CD4-positive, alpha-beta T cell treated with Interleukin-12 subunit alpha and Interleukin-12 subunit beta, for 1 hour (primary cell): ENCODE data around the gene RASAL2.

Source experiments
- DNase-seq: peaks from one replicate; pipeline ENCODE4 v3.0.0-alpha.2; 2020

RASAL2 gene

DNA sequence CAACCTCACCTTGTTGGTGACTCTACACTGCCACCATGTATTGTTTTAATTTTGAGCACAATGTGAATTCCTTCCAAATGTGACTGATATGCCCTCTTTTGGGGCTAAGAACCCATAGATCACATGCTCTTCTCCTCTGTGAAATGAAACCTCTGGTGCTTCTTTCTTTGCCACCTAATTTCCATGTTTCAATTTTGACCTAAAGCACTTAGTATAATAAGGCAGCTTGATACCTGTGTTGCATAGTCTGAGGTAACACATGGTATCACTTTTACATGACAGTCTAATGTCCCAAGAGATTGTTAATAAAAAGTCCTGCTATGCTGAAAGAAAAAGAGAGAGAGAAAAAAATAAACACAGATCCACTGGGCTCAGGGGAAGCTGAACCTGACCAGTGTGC lies 378.6 kb downstream of the RASAL2 start:
- no peak for DNase-seq

DNA sequence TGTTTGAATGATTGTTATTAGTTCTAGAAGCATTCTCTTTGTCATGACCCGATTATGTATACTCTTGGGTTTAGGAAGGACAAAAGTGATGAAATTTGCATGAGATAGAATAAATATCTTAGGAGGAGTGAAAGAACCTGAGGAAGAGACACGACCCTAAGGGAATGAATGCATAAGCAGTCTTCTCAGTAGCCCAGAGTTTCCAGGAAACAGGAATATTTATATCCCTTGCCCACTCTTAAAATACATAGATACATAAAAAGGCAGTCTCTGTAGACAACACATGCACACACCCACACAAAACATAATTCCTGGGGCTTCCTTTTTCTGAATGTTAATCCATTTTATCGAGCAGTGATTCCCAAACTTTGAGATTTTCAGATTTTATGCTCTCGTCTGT lies 383.5 kb downstream of the RASAL2 start:
- no peak for DNase-seq

DNA sequence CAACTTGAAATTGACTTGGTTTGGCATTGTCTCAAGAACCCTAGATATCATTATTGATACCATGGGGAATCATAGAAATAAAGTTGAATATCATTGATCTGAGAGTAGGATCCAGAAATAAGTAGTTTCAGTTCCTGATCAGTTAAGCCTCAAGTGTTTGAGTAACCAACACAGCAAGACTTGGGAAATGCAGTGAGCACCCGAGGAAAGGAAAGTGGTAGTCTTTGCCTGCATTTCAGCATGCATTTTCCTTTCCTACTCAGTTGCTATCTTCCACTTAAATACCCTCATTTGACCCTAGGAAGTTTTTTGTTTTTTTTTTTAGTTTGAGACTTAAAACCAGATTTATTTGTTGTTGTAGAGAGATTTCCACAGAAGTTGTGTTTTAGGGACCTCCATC lies 383.9 kb downstream of the RASAL2 start:
- no peak for DNase-seq

DNA sequence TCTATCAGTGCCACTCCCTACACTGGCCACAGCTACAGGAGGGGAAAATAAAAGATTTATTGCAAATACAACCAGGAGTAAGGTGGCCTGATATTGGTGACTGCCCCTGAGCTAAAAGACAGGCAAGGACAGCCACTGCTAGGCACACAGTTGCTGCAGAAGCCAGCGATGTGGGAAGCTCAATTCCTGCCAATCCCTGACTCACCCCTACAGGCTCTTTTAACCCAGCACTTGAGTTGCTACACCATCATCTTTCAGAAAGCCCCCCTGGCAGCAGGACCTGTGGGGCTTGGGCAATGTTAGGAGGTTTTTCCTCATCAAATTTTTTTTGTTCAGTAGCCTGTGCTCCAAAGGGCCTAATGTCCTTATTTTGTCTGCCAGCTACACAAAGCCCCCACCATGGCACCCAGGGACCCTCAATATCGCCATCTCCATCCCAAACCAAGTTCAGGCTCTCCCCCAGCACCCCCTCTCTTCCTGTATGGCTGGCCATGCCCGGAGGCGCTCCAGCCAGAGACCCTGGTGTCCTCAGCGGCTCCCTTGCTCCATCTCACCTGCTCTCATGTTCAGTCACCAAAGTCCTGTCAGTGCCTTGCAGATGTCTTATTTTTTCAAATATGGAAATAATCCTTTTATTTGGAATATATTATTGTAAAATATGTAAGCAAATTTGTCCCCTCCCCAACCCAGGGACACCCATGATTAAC lies 389.5 kb downstream of the RASAL2 start:
- no peak for DNase-seq

DNA sequence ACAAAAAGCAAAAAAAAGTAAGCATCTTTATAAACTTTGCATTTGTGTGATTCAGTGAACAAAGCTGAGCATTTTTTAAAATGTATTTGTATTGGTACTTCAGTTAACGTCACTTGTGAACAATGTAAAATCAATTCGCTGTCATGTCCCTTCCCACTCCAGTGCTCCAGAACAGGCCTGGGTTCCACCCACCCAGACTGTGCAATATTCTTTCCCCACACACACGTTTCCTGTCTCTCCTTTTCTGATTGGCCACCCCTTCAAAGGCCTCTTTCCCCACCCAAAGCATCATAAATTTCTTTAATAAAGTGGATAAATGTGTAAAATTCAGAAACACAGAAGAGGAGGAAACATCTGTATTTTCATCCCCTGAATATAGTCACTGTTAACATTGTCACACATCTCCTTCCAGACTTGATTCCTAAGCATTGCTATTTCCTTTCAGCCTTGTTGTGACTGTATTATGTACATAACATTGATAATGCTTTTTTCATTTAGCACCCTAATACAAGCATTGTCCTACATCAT lies 390.9 kb downstream of the RASAL2 start:
- DNase-seq = no peak

DNA sequence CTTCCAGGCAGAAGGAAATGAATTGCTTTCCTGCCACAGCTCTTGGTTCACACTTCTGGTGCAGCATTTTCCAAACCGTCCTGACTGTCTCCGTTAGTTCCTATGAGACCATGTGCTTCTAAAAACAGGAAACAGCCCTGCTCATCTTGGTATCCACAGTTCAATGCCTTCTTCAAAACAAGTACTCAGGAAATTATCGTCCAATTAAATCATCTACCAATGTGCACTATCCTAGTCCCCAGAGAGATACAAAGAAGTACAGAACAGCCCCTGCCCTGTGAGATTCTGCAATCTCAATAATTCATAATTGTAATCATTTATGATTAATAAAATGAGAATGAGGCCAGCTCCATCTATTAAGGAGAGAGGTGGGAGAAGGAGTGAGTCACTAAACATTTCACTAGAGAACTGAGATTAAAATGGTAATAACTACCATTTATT lies 391.7 kb downstream of the RASAL2 start:
- DNase-seq = no peak

DNA sequence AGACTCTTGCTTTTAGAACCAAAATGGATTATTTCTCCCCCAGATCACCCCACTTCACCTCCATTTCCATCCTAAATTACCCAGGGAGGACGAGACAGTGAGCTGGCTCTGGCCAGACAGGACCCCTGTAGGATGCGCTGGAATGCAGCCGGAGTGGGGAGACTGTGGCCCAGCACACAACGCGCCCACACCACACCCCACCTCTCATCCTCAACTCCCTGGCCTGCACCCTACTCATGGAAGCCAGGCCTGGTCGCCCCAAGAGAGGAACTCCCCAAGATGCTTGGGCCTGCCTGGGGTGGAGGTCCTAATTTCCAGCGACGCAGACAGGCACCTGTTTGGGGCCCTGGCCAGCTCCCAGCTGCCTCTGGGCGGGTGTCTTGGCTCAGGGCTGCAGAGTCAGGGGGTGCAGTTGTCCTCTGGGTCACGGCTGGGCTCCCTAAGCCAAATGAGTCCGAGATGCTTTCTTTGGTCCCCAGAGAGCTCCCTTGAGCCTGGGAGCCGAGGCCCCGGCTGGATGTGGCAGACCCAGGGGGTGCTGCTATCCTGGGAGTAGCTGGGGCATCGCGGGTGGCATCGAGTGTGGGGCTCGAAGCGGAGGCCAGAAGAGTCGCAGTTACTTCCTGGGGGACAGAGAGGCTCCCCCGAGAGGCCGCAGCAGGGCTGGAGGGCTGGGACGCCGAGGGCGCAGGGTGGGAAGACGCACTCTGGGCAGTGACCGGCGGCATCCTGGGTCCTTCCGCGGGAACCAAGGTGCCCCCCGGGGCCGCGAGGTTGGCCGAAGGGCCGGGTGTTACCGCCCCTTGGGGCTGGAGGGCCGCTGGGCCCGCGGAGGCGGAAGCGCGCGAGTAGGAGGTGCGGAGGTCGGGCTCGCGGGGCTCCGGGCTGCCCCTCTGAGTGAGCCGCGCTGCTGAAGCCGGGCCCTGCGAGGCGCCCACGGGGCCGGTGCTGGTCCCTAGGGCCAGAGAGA lies 392.5 kb downstream of the RASAL2 start:
- no peak for DNase-seq

DNA sequence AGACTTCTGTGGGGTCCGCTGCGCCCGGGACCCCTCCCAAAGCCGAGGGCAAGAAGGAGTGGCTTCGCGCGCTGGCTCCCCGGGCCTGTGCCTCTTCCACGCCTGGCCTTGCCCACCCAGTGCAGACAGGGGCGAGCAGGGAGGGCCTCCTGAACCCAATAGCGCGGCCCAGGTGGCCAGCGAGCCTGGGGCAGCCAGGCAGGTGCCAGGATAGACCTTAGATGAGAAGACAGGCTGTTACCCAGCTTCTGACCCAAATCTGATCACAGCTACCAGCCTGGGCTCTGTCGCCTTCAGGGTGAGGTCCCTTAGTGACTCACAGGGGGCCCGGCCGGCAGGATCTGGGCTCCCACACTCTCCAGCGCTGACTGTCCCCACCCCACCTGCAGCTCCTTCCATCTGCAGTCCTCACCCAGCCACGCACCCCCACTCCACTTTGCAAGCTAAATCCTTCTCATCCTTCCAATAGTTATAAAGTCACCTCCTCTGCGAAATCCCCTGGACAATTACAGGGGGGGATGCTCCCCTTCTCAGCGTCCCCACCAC lies 393.2 kb downstream of the RASAL2 start:
- DNase-seq = no peak

DNA sequence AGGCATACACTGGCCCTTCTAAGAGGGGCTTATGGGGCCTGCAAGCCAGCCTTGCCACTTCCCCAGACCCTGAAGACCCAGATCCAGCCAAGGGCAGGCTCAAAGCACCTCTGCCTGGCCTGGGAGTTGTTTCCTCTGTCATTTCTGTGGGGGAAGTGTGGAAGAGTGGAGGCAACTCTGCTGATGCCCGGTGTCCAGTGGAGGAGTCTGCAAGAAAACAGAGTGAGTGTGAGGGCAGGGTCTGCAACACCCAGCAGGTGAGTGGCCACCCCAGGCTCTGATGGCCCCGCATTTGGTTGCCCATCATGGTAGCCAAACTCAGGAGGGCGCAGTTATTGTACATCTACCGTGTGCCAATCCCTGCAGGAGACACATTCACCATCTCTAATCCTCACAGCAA lies 394.5 kb downstream of the RASAL2 start:
- DNase-seq = no peak

DNA sequence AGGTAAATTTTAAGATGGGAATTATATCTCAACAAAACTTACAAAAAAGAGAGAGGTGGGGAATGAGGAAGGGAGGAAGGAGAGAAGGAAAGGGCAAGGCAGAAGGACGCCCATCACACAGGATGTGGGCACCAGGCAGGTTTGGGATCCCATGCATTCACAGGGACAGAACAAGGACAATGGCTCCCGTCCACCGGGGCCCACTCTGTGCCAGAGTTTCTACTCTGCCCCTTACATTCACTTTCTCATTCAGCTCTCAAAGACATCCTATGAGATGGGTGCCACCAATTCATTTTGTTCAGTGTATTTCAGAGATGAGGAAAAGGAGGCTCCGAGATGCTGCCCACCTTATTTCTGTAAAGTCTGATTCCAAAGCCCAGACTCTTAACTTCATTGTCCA lies 395.5 kb downstream of the RASAL2 start:
- DNase-seq = no peak

DNA sequence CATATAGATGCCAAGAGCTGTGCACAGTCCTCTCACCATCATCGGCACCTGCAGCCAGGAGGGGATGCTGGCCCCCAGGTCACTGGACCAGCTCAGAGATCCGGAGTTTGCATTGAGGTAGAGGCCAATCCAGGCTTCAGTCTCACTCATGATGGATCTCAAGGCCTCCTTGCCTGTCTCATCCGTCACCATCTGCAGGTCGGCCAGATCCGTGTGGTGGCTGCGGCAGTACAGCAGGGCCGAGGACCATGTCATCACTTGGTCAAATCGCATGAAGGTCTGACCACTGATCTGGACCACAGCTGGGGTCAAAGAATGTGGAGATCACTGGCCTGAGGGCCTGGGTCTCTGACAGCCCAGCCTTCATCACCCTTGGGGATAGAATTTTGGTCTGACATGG lies 396.2 kb downstream of the RASAL2 start:
- DNase-seq = no peak

DNA sequence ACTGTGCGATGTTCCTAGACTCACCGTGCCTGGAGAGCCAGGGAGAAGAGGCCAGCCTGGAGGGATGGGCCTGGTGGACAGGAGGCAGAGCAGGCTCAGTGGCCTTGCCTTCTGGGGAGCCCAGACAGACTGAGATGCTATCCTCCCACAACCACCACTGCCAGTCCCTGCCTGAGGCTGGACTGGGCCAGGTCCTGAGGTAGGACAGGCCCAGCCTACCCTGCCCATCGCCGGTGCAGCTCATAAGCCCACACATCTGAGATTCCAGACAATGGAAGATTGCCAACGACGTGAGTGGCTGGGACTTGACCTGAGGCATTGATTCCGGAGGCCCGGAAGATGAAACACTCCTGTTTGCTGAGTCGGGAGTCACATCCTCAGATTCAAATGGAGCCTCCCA lies 397.1 kb downstream of the RASAL2 start:
- DNase-seq = no peak

DNA sequence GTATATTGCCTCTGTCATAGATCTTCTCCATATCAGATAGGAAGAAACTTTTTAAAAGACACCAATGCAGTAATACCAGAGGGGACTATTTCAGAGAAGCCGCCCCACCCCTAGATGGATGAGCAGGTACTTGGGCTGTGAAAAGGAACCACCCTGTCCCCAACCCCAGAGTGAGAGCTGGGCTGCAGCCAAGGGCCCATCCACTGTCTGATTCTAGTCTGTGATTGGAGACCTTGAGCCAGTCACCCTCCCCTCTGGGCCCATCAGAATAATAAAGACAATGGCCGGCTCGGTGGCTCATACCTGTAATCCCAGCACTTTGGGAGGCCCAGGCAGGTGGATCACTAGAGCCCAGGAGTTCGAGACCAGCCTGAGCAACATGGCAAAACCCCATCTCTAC lies 397.8 kb downstream of the RASAL2 start:
- no peak for DNase-seq

DNA sequence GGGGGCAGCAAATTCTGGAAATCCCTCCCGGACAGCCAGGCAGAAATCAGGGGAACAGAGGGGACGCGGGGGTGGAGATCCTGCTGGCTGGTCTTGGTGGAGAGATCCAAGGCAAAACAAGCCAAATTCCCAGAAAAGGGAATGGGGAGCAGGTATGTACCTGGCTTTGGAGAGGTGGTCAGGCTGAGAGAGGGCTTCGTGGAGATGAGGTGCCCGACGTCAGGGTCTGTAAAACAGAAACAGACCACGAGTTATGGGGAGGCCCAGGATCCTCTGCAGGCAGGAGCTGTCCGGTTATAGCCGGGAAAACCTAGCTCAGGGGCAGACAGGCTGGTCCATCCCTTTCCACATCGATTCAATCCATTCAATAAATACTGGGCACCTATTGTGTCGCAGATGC lies 398.4 kb downstream of the RASAL2 start:
- DNase-seq = no peak

DNA sequence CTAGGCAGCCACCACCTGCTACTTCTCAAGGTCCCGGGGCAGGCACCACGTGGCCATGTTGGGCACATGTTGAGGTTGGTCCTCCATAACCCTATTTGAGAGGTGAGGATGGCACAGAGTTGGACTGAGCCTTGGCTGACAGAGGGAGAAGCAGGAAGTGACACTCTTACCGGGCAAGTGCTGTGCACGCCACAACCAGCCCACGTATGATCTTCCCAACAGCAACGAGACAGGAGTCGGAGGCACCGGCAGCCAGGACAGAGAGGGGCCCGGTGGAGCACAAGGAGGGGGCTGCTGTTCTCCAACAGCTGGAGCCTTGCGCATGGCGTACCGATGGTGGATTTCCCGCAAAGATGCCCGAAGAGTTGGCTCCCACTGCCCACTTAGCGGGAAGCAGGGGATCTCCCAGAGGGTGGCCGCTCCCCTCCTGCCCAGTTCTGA lies 399.4 kb downstream of the RASAL2 start:
- DNase-seq = no peak

DNA sequence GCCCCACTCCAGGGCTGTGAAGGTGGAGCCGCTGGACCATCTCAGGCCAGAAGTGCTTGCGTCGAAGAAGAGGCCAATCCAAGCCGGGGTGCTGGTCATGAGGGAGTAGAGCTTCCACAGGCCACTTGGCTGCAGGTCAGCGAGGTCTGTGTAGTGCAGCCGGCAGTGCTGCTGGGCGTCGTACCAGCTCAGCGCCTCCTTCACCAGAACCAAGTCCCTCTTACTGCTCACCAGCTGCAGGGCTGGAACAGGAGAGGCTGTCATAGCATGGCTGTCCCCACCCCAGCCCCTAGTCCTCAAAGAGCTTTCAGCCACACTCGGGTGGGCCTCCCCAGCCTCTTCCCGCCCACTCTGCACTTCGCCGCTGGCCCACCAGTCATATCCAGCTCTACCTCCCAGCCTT lies 400.7 kb downstream of the RASAL2 start:
- DNase-seq = no peak

DNA sequence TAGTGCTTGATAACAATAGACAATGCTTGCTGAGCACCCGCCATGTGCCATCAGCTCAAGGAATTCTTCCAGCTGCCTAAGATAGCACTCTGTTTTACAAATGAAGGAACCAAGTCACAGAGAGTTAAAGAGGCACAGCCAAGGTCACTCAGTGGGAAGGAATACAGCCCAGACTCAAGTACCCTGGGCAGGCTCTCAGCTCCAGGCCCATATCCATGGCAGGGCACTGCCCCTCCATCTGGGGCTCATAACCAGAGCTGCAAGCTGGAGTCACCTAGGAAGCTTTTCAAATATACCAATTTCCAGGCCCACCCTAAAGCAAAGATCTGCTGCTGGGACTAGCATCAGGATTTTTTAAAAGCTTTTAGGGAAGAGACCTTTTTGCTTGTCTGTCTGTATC lies 401.3 kb downstream of the RASAL2 start:
- no peak for DNase-seq

DNA sequence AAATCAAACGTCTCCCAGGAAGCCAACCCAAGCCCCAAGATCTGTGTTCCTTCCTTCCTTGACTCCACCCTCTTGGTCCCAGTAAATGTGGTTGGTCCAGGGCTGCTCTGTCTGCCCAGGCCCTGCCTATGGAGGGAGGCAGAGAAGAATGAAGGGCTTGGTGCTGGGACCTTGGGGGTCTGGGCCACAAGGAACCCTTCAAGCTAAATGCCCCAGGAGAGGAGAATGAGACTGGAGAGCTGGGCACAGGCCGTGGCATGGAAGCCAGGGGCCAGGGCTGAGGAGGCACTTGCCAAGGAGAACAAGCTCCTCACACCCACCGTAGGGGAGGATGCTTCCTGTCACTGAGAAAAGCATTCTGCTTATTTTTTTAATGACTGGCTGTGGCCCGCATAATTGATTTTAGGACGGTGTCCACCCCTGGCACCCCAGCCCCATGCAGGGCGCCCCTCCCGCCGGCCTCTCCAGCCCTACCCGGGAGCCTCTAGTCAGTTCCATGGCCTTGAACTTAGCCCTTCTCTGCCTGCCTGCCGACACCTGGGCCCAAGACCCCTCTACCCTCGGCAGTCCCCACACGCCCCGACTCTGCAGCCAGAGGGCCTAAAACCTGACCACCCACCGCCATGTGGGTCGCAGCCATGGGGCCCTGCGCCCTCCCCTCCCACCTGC lies 402.0 kb downstream of the RASAL2 start:
- no peak for DNase-seq

DNA sequence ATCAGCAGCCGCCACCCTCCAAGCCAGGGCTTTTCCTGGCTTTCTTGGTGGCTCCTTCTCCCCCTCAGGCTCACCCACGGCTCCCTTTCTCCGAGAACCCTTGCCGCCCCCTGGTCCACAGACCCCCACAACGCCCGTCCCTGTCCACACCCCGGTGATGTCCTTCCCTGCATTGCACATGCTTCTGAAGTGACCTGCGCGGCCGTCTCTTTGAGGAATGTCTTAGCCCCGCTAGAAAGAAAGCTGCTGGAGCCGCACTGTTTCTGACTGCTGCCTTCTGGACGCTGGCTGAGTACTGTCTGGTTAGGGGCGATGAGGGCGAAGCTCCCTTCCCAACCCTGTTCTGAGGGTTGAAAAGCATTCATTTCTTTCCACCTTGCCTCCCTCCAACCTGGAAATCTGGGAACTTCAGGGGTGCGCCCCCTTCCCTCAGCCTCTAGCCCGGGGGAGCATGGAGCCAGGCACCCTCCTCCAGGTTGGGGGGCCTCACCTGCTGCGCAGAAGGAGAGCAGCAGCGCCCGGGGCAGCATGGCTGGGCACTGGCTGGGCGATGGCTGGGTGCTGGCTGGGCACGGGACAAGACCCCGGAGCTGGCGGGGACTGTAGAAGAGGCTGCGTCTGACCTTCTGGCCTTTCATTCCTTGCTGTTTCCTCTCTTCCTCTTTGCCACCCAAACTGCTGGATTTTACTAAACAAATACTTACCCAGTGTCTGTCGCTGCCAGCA lies 402.7 kb downstream of the RASAL2 start, which contains the start of gene CLEC20A:
CLEC20A (minus strand) TSS at position 555 of the 726 bp plus-strand sequence; CDS start at position 530, 25 bp downstream.
- no peak for DNase-seq

DNA sequence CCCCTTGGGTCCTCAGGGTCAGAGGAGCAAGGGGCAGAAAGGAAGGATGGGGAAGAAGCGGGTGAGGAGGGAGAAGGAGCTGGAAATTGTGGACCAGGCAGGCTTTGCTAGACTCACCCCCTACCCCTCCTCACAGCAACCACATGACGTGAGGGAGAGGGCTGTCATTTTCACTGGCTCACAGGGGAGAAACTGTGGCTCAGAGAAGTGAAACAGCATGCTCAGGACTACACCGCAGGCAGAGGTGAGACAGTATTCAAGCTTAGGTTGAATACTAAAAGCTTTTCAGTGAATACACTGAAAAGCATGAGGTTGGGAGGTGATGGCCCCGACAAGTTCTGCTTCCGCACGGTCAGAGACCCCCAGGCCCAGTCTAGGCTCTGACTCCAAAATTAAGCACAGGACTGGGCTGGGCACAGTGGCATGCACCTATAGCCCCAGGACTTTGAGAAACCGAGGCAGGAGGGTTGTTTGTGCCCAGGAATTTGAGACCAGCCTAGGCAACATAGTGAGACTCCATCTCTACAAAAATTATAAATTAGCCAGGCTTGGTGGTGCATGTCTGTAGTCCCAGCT lies 404.1 kb downstream of the RASAL2 start:
- no peak for DNase-seq

DNA sequence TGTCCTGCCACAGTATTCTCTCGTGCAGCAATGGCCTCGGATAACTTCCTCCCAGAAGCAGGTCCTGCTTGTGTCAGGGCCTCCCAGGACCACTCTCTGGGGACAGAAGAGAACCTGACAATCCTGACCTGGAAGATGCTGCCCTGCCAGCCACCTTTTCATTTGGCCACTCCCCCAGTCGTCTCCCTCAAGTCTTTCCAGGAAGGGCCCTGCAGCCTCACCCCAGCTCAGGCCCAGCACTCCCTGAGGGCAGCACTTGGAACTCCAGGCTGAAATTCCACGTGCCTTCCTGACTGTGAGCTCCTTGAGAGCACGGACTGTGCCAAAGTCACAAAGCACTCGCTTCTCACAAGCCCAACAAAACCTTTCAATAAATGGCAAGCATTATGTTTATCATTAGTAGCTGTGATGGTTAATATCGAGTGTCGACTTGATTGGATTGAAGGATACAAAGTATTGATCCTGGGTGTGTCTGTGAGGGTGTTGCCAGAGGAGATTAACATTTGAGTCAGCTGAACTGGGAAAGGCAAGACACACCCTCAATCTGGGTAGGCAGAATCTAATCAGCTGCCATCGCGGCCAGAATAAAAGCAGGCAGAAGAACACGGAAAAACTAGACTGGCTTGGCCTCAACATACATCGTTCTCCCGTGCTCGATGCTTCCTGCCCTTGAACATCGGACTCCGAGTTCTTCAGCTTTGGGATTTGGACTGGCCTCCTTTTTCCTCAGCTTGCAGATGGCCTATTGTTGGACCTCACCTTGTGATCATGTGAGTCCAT lies 405.2 kb downstream of the RASAL2 start:
- no peak for DNase-seq
